Left ventricle myocardium superior (tissue), 1 donor: ENCODE results near the gene CRIM1. TPM values are rescaled to one million over a fixed set of nuclear protein-coding genes. Genes with fewer than 3 reads are reported as not detected.

Experiments used
- ATAC-seq: fragments of 200-7000 bp; cut with Tn5 transposase; one replicate; pipeline ENCODE4 v1.9.1; 2020; ENCODE audit warnings: mild to moderate bottlenecking, moderate library complexity
- DNase-seq: peaks from one replicate; pipeline ENCODE4 v3.0.0-alpha.2; 2020
- intact Hi-C: fragments of 100-400 bp; cut with micrococcal nuclease; formaldehyde crosslinking; loops from one replicate; pipeline ENCODE4 v1.11.0; 2022
- total RNA-seq: library from RNA; stranded (reverse); fragmentation: NEBNext Ultra II Directional; extraction: Animal tissue kit (Norgen Biotek cat#: 25700); gene quantifications from one replicate; pipeline ENCODE4 v1.2.1, GENCODE V29; 2021
- donor health status: DM: no; HTN: yes; CAD: no; lungs with severe emphysema.

The CRIM1 gene
- total RNA-seq, 1 donor from 2014 or later, result 26.0 TPM

GRCh38 chr2:36414307-36414706, 58.7 kb downstream of the CRIM1 start:
- intact Hi-C loops, result no loop called here
- ATAC-seq (no peak), DNase-seq (no peak)

- DNase-seq (no peak), ATAC-seq (peak; percentile 79)
- intact Hi-C loops, result no loop called here
Measured at GRCh38 chr2:36415381-36416022, 59.9 kb downstream of the CRIM1 start.

- intact Hi-C loops, result no loop called here
- ATAC-seq (peak; percentile 73), DNase-seq (peak; percentile 48)
Measured at GRCh38 chr2:36416370-36417165, 61.0 kb downstream of the CRIM1 start.

- ATAC-seq (no peak), DNase-seq (no peak)
- intact Hi-C loops, result no loop called here
Measured at GRCh38 chr2:36420569-36421181, 65.1 kb downstream of the CRIM1 start.

GRCh38 chr2:36421379-36421778, 65.8 kb downstream of the CRIM1 start:
- intact Hi-C loops, result no loop called here
- ATAC-seq (no peak), DNase-seq (no peak)

GRCh38 chr2:36423172-36423571, 67.6 kb downstream of the CRIM1 start:
- no peak for DNase-seq
- intact Hi-C loops, result no loop called here
- ATAC-seq, result no peak

- ATAC-seq, result peak; percentile 53
- intact Hi-C loops, result no loop called here
- no peak for DNase-seq
Measured at GRCh38 chr2:36423619-36424120, 68.1 kb downstream of the CRIM1 start.

GRCh38 chr2:36425608-36426355, 70.2 kb downstream of the CRIM1 start:
- intact Hi-C loops, result no loop called here
- ATAC-seq, result no peak
- no peak for DNase-seq

GRCh38 chr2:36427790-36428243, 72.2 kb downstream of the CRIM1 start:
- intact Hi-C loops, result no loop called here
- peak; percentile 35 for ATAC-seq
- no peak for DNase-seq

- intact Hi-C loops, result no loop called here
- no peak for ATAC-seq
- no peak for DNase-seq
Measured at GRCh38 chr2:36430549-36430948, 75.0 kb downstream of the CRIM1 start.

GRCh38 chr2:36432479-36432878, 76.9 kb downstream of the CRIM1 start:
- ATAC-seq (peak; percentile 32), DNase-seq (no peak)
- intact Hi-C loops, result no loop called here

- DNase-seq, result peak; percentile 68
- intact Hi-C loops, result no loop called here
- ATAC-seq, result peak; percentile 70
Measured at GRCh38 chr2:36433311-36434217, 78.0 kb downstream of the CRIM1 start.

- no peak for ATAC-seq
- DNase-seq, result no peak
- intact Hi-C loops, result no loop called here
Measured at GRCh38 chr2:36438449-36438977, 82.9 kb downstream of the CRIM1 start.

GRCh38 chr2:36439084-36439483, 83.5 kb downstream of the CRIM1 start:
- intact Hi-C loops, result no loop called here
- DNase-seq, result no peak
- no peak for ATAC-seq

- intact Hi-C loops, result no loop called here
- ATAC-seq (peak; percentile 28), DNase-seq (no peak)
Measured at GRCh38 chr2:36441065-36441625, 85.6 kb downstream of the CRIM1 start.

GRCh38 chr2:36441816-36442215, 86.2 kb downstream of the CRIM1 start:
- ATAC-seq, result no peak
- intact Hi-C loops, result no loop called here
- DNase-seq, result no peak

GRCh38 chr2:36444216-36444936, 88.8 kb downstream of the CRIM1 start:
- DNase-seq, result no peak
- ATAC-seq, result no peak
- intact Hi-C loops, result no loop called here
